Hepatocyte (in vitro differentiated cells): ENCODE results near the gene TSACC. TPM values are rescaled to one million over a fixed set of nuclear protein-coding genes. Genes with fewer than 3 reads are reported as not detected.
A peak's percentile ranks its signal among the peaks of the same experiment; 100 is the strongest.

Source experiments
- DNase-seq: peaks from one replicate; pipeline ENCODE4 v3.0.0-alpha.2; 2016; ENCODE audit warnings: low spot score
- H2AFZ ChIP-seq: fragments of 200-600 bp; sonication (generic); 2 replicates; pipeline ENCODE4 v1.6.0; 2016; ENCODE audit warnings: antibody characterized with exemption, mild to moderate bottlenecking
- H3K27ac ChIP-seq: fragments of 200-600 bp; sonication (generic); 2 replicates; pipeline ENCODE4 v1.5.1; 2016; ENCODE audit warnings: mild to moderate bottlenecking
- H3K27me3 ChIP-seq: fragments of 200-600 bp; sonication (generic); 2 replicates; pipeline ENCODE4 v1.6.1; 2016
- H3K36me3 ChIP-seq: fragments of 200-600 bp; sonication (generic); replicated peaks from 2 replicates; pipeline ENCODE4 v1.5.1; 2016; ENCODE audit warnings: low read depth; ENCODE audit not compliant: insufficient read depth
- H3K4me1 ChIP-seq: fragments of 200-600 bp; sonication (generic); 2 replicates; pipeline ENCODE4 v1.5.1; 2016; ENCODE audit warnings: mild to moderate bottlenecking, moderate library complexity; ENCODE audit not compliant: insufficient read depth
- H3K4me2 ChIP-seq: fragments of 200-600 bp; sonication (generic); 2 replicates; pipeline ENCODE4 v1.6.0; 2016
- H3K4me3 ChIP-seq: fragments of 200-600 bp; sonication (generic); 2 replicates; pipeline ENCODE4 v1.5.1; 2016; ENCODE audit warnings: mild to moderate bottlenecking
- H3K79me2 ChIP-seq: fragments of 200-600 bp; sonication (generic); 2 replicates; pipeline ENCODE4 v1.6.0; 2017; ENCODE audit warnings: mild to moderate bottlenecking
- H3K9me2 ChIP-seq: fragments of 200-600 bp; sonication (generic); replicated peaks from 2 replicates; pipeline ENCODE4 v1.6.0; 2017; ENCODE audit warnings: mild to moderate bottlenecking; ENCODE audit not compliant: insufficient read depth
- H3K9me3 ChIP-seq: fragments of 200-600 bp; sonication (generic); 2 replicates; pipeline ENCODE4 v1.5.1; 2016; ENCODE audit warnings: low read depth, mild to moderate bottlenecking
- H4K20me1 ChIP-seq: fragments of 200-600 bp; sonication (generic); 2 replicates; pipeline ENCODE4 v1.6.0; 2016; ENCODE audit warnings: mild to moderate bottlenecking; ENCODE audit not compliant: insufficient read depth, poor library complexity, severe bottlenecking
- CTCF ChIP-seq: fragments of 200-600 bp; sonication (generic); IDR thresholded peaks from 2 replicates; pipeline ENCODE4 v1.5.1; 2016; ENCODE audit warnings: antibody characterized with exemption, mild to moderate bottlenecking; ENCODE audit not compliant: poor library complexity
- EZH2 ChIP-seq: fragments of 200-600 bp; sonication (generic); IDR thresholded peaks from 2 replicates; pipeline ENCODE4 v1.6.1; 2016; ENCODE audit warnings: antibody characterized with exemption, mild to moderate bottlenecking, borderline replicate concordance
- EZH2phosphoT487 ChIP-seq: fragments of 200-600 bp; sonication (generic); IDR thresholded peaks from one replicate; pipeline ENCODE4 v1.6.1; 2018; ENCODE audit warnings: antibody characterized with exemption, mild to moderate bottlenecking, low read depth, moderate library complexity; ENCODE audit not compliant: unreplicated experiment, severe bottlenecking
- WGBS: methylation state at CpG from one replicate; pipeline ENCODE4 v1.1.6; 2016; ENCODE audit warnings: low lambda C conversion rate; ENCODE audit errors: missing lambda C conversion rate; 5-methylcytosine and 5-hydroxymethylcytosine counted together
- polyA plus RNA-seq: library from polyadenylated mRNA; unstranded; fragments of >200 nt; fragmentation: Nextera tagmentation; extraction: Ambion mirVana; gene quantifications from 2 replicates; pipeline ENCODE4 v1.2.1, GENCODE V29; 2016
- total RNA-seq: library from RNA; depleted of rRNA; stranded (reverse); fragments of >200 nt; gene quantifications from 2 replicates; pipeline ENCODE4 v1.2.3, GENCODE V29; 2014

Gene TSACC
- total and polyA plus RNA-seq, 2 experiments from 2014 or later, result 1.5 TPM; not detected in 1

GRCh38 chr1:156366378-156367166 is 28.2 kb downstream of the TSACC start:
- H3K79me2 ChIP-seq, result no peaks in the 10 kb centered on the region
- no peak overlapping the region for H3K4me3 ChIP-seq
- H3K27me3 ChIP-seq, result no peaks in the 10 kb centered on the region
- H4K20me1 ChIP-seq, result no peaks in the 10 kb centered on the region
- H3K36me3 ChIP-seq, result no peaks in the 10 kb centered on the region
- DNase-seq, result no peak
- no peak overlapping the region for H3K4me2 ChIP-seq
- peaks cover 18% of the 10 kb centered on the region for H3K4me1 ChIP-seq
- no peaks in the 10 kb centered on the region for H3K9me3 ChIP-seq
- 80% methylated on average over 5 of the region's 5 CpGs for WGBS
- H3K9me2 ChIP-seq, result no peaks in the 10 kb centered on the region
- H3K27ac ChIP-seq, result no peak overlapping the region
- no peak overlapping the region for H2AFZ ChIP-seq
- TF ChIP-seq CTCF (no peak), EZH2 (no peak)

GRCh38 chr1:156367383-156368156 is 29.2 kb downstream of the TSACC start:
- H3K36me3 ChIP-seq, result no peaks in the 10 kb centered on the region
- no peaks in the 10 kb centered on the region for H3K27me3 ChIP-seq
- no peaks in the 10 kb centered on the region for H3K79me2 ChIP-seq
- peak overlapping the region; percentile 92 for H3K4me2 ChIP-seq
- no peak overlapping the region for H3K4me3 ChIP-seq
- WGBS, result 50% methylated on average over 9 of the region's 9 CpGs
- TF ChIP-seq EZH2 (no peak), EZH2phosphoT487 (no peak), CTCF (no peak)
- H4K20me1 ChIP-seq, result no peaks in the 10 kb centered on the region
- no peak overlapping the region for H2AFZ ChIP-seq
- no peaks in the 10 kb centered on the region for H3K9me2 ChIP-seq
- no peak for DNase-seq
- H3K27ac ChIP-seq, result peak overlapping the region; percentile 48
- H3K9me3 ChIP-seq, result no peaks in the 10 kb centered on the region
- peaks cover 23% of the 10 kb centered on the region for H3K4me1 ChIP-seq

- Histone ChIP-seq H3K4me3 (no peak overlapping the region), H3K4me1 (peaks cover 23% of the 10 kb centered on the region), H3K27me3 (no peaks in the 10 kb centered on the region), H3K27ac (peak overlapping the region; percentile 48), H3K36me3 (no peaks in the 10 kb centered on the region), H3K79me2 (no peaks in the 10 kb centered on the region), H3K9me2 (no peaks in the 10 kb centered on the region), H3K4me2 (peak overlapping the region; percentile 92), H3K9me3 (no peaks in the 10 kb centered on the region), H2AFZ (no peak overlapping the region), H4K20me1 (no peaks in the 10 kb centered on the region)
- 59% methylated on average over 7 of the region's 7 CpGs for WGBS
- TF ChIP-seq EZH2, result no peak
- TF ChIP-seq CTCF, result no peak
- TF ChIP-seq EZH2phosphoT487, result no peak
- peak; percentile 52 for DNase-seq
These were observed 29.9 kb downstream of the TSACC start for GRCh38 chr1:156368157-156368658.
